ENCODE data around the gene TFPI.
"Not testable (repeated sequence)": the region's sequence is repeated elsewhere in the genome, so short reads cannot be mapped to it uniquely, and the experiment has no call there.

TFPI gene

DNA sequence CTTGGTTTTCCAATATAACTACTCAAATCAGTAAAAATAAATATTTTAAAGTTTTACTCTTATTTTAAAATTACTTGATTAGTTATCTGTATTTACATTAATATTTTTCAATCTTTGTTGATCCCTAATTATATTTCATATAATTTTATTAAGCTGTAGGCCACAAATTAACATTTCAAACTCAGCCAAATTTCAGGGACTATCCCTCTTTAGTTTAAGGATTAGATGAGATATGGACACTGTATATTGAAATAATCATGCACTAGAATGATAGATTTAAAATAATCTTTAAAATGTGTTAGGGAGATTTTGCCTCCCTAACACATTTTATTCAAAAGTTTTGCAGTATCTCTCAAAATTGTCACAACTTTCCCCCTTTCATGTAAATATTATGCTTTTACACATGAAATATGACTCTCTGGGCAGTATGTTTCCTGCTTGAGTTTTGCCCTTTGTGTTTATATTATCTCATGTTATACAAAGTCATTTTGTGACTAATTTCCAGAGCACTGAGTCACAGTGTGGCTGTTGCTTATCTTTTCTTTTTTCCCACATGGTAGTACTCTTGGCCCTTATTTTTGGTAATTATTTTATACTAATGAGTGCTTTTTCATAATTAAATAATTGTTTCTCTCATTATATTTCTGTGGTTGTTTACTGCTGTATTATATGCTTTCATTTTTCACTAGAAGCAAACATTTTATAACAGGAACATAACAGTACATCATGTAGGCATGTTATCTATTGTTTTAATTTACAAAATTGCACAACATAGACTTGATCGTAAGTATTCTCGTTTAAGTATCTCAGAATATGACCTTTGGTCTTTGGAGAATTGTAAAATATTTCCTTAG lies 1.2 kb downstream of the TFPI start:
- DNase-seq: peak in 1 of 2 experiments; percentile 76

DNA sequence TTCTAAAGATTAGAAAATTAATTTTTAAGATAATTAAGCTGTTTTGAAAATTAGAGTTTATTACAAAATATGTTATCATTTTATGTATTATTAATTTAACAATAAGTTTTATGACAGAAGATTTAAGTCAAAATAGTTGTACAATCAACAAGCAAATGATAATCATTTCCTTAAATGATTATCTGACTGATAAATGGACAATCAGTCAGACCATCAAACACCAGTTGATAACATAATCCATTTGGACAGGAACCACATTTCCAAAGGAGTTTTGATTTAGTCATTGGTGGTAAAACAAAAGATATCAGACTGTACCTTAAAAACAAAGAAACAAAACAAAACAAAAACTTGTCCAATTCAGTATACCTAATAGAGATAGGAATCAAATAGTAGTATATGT lies 1.9 kb downstream of the TFPI start:
- no peak for DNase-seq

DNA sequence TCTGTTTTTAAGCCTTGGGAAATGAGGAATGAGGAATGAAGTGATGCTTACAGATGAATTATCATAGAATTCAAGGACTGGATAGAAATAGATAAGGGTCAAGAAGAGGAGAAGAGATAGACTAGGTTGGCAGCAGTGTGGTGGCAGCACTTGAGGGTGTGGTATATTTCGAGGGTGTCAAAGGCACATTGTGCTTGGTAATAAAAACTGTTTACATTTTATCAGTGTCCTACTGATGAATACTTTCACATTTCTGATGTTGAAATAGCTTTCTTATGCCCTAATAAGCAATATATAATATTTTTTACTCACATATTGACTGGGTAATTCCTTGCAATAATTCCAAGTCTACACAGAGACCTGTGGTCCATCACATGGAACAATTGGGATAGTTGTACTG lies 3.4 kb downstream of the TFPI start:
- no peak for DNase-seq

DNA sequence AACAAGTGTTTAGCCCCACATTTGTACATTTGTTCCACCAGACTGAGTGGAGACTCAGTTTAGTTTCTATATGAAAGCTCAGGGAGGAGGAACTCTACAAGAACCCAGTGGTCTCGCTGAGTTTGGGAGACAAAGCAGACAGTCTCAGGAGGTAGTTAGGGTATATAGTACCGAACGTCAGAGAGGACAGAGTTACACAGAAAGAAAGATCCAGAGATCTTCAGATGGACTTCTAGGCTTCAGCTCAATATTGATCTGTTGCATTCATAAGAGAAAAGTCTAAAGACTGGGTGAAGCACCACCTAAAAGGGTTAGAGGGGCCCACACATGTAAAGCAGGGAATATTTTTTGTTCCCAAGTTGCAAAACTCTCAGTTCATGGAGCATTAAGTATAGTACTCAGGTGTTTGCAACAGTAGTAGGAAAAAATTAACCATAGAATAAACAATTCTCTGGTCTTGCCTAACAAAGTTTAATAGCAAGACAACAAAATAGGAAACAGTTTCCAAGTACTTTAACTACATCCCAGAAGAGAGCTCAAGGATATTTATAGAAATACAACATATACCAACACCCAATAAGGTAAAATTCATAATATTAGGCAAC lies 4.2 kb downstream of the TFPI start:
- no peak for DNase-seq

DNA sequence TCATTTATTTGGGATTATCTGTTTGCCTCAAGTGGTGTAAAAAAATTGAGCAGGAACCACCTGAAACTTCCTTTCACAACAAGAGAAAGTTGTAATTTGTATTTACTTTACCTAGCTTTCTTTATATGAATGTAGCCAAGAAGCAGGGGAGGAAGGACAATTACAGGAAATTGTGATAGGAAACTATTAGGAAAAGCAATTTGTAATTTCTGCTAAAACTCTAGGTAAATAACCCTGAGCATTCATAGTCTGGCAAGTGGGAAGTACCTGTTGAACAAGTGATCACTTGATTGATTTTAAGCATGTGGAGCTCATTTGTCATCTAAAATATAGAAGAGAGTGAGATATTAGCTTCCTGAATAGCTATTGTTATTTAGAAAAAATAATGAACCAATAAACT lies 5.0 kb downstream of the TFPI start:
- DNase-seq: peak in 1 of 2 experiments; percentile 26

DNA sequence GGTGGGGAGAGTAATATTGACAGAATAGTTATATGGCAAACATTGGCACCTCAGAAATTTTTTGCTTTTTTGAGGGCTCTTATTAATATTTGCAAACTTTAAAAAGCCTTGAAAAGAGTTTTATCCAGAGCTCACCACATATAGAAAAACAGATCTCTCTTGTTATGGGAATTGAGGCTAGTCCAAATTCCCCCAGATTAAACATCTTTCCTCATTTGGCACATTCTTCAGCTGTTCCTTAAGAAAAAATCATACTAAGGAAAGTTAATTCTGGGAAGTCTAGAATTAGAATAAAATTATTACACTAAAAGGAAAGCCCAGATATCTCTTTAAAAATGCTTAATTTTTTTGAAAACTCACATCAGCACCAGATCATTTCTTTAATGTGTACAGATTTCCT lies 5.6 kb downstream of the TFPI start:
- no peak for DNase-seq

DNA sequence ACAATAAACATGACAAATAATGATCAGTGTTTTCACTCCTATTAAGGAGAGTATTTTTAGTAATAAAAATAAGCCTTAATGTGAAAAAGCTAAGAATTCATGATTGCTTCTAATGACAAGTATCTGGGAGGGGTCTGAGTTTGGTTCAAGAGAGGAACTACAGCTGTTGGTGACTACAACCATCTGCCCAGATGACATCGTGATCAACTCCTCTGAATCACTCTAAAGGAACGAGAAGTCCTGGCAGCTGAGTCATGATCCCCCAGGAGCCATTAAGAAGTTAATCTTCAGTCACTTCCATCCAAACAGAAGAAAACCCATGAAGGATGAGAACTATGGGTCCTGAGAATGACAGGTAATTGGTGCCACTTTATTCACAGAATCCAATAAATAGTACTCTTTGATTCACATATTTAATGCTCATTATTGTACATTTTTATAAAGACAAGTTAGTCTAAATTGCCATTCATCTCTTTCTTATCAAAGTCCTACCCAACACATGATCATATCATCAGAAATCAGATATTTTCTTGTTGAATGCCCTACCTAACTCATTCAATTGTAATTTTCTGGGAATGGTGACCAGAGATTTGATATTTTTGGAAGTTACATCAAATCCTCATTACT lies 6.8 kb downstream of the TFPI start:
- peak; percentile 90 to 97 for DNase-seq

DNA sequence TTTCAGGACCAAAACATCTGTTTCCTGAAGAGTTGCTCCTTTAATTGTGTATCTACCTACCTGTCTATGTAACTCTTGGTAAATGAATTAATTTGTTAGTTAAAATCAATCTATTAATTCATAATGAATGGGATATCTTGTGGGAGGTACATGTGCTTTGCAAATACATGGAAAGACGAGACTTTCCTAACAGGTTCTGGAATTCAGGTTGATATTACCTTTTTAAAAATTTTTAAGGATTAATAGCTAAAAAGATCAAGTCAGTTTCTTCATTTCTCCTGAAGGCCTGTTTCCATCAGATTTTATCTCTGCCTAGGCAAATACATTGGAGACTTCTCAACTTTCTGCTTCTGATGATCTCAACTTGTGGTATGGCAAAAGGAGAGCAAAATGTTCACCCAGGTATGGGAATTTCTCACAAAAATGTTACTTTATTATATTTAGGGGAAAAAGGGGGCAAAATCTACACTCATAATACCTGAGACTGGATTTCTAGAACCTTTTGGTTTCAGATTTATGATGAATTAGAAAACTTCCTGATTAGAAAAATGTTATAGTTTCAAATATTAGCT lies 7.4 kb downstream of the TFPI start:
- peak in 1 of 2 experiments; percentile 36 for DNase-seq

DNA sequence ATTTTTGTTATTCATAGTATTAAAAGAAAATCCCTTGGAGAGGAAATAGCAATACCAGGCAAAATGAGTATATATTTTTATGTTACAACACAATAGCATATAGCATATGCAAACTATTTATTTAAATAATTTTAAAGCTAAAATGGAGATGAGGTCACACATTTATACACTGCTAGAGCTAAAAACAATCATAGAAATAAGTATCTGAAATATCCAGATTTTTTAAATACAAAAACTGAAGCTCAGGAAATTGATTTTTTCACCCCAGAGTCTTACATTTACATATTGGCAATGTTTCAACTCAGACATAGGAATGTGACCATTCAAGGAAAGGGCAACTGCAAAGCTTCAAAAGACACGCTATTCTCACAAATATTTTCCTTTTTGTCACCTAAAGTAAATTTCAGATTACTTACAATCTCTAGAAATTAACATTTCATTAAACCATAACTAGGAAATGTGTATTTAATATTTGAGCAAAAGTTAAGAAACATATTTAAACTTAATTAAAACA lies 8.9 kb downstream of the TFPI start:
- peak in 1 of 2 experiments; percentile 28 for DNase-seq

DNA sequence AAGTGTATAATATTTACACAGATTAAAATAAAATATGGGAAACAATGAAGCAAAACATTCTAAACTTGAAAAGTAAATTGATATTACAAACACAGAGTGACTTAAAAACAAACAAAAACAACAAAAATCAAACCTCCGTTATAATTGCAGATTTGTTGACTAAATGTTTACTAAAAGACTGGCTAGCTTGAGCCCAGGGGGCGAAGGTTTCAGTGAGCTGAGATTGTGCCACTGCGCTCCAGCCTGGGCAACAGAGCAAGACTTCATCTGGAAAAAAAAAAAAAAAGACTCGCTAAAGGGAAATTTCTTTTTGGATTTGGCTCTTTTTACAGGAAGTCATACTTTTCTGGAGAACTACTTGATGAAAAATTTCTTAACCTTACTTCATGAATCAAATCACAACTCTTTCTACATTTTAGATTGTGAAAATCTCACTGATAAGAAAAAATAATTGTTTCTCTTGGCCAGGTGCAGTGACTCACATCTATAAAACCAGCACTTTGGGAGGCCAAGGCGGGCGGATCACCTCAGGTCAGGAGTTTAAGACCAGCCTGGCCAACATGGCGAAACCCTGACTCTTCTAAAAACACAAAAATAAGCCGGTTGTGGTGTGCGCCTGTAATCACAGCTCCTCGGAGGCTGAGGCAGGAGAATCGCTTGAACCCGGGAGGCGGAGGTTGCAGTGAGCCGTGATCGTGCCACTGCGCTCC lies 9.7 kb downstream of the TFPI start:
- no peak for DNase-seq

DNA sequence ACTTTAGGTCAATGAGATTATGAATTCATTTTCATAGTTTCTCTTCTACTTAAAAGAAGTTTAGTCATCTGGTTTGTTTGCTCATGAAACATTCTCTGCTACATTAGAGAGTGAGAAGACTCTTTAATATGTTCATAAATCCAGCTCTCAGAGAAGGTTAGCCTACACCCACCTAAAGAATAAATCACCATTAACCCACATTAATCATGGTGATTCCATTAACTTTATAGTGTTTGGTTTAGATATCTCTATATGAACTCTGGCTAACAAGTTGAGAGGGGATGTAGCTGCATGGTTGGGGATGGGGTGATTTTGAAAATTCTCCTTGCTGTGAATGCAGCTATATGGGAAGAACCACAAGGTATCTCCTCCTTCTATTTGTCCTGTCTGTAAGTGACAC lies 10.7 kb downstream of the TFPI start:
- DNase-seq: no peak

DNA sequence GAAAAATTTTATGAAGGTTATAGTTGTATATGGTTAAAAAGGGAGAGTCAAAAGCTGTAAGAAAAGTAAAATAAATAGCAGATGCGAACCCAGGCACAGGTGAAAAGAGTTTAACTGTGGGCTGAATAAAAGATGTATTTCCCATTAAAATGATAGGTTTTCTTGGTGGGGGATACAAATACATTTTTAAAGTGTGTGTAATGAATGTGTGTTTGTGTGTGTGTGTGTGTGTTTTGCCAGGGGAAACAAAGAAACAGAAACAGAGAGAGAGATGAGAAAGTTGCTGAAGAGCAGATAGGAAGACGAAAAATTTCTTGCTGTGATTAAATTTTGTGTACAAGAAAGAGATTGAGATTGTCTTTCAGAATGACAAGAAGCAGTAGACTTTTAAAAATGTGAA lies 12.1 kb downstream of the TFPI start:
- peak in 1 of 2 experiments; percentile 55 for DNase-seq

DNA sequence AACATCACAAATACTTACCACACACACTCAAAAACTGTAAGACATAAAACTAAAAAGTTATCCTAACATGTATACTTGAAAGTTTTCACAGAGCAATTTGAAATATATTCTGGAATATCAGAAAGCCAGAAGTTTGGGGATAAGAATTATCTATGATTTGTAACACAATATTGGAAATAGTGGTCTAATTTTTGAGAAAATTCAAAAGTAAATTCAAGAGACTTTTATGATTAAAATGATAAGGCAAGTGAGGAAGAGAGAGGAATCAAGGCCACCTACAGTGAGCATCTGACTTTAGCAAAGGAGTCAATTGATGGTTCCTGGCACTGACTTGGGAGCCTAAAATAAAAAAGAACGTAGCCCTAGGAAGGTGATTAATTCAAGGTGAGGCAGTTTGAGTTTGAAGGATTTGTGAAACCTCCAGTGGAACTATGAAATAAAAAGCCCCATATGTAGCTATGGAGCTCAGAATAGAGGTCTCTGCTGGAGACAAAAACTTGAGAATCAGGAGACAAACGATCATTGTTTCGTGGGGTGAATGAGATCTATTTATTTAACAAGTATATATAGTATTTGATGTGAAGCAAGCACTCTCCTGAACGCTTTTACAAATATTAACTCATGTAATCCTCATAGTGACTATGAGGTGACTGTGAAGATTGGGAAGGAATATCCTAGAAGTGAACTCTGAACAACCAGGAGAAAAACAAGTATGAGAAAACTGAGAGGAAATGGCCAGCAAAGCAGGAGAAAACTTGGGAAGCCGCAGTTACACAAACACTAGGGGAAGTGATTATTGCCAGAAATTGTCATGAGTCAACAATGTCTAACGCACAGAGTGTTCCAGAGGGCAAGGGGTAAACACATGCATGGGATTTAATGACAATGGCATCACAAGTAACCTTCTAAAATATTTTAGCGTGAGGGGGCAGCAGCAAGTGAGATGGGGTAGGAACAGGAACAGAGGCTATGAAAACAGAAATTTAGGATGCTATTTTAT lies 12.8 kb downstream of the TFPI start:
- peak; percentile 70 to 94 for DNase-seq

DNA sequence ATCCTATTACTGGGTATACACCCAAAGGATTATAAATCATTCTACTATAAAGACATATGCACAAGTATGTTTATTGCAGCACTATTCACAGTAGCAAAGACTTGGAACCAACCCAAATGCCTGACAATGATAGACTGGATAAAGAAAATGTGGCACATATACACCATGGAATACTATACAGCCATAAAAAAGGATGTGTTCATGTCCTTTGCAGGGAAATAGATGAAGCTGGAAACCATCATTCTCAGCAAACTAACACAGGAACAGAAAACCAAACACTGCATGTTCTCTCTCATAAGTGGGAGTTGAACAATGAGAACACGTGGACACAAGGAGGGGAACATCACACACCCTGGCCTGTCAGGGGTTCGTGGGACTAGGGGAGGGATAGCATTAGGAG lies 16.0 kb downstream of the TFPI start:
- DNase-seq: not testable (repeated sequence)

DNA sequence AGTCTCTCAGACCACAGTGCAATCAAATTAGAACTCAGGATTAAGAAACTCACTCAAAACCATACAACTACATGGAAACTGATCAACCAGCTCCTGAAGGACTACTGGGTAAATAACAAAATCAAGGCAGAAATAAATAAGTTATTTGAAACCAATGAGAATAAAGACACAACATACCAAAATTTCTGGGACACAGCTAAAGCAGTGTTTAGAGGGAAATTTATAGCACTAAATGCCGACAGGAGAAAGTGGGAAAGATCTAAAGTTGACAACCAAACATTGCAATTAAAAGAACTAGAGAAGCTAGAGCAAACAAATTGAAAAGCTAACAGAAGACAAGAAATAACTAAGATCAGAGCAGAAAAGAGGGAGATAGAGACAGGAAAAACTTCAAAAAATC lies 18.9 kb downstream of the TFPI start:
- DNase-seq: not testable (repeated sequence)

DNA sequence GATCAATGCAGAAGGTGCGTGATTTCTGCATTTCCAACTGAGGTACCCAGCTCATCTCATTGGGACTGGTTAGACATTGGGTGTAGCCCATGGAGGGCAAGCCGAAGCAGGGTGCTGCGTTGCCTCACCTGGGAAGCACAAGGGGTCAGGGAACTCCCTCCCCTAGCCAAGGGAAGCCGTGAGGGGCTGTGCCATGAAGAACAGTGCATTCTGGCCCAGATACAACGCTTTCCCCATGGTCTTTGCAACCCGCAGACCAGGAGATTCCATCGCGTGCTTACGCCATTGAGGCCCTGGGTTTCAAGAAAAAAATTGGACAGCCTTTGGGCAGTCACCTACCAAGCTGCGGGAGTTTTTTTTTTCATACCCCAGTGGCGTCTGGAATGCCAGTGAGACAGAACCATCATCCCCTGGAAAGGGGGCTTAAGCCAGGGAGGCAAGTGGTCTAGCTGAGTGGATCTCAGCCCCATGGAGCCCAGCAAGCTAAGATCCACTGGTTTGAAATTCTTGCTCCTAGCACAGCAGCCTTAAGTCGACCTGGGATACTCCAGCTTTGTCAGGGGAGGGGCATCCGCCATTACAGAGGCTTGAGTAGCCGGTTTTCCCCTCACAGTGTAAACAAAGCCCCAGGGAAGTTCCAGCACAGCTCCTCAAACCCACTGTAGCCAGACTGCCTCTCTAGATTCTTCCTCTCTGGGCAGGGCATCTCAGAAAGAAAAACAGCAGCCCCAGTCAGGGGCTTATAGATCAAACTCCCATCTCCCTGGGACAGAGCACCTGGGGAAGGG lies 21.7 kb downstream of the TFPI start:
- DNase-seq: no peak

DNA sequence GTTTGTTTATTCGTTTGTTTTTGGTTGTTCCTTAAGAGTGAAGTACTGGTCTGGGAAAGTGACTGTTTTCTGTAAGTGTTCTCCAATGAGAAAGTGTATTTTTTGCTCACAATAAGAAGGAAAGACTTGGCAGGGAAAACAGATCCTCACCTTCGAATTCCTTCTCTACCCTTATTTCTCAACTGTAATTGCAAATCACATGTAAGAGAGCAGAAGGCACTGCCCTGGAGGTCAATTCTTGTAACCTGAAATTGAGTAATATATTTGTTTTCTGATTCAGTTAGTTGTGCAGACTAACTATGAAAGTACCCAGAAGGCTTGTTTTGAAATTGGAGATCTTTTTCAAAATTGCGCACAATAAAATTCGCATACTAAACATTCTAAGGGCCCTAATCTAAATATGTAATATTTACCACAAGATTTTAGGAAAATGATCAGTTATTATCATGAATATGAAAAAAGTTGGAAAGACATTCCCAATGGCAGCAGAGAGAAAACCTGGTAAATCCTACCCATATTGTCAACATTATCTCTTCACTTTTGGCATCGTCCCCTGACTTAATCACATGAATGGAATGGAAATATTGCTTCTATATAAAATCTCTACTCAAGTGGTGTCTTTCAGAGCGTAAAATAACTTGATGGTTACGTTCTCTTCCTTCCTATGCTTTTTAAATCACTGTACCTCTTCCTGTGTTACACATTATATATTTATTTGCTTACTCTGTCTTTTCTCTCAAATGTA lies 24.1 kb downstream of the TFPI start:
- DNase-seq: no peak

DNA sequence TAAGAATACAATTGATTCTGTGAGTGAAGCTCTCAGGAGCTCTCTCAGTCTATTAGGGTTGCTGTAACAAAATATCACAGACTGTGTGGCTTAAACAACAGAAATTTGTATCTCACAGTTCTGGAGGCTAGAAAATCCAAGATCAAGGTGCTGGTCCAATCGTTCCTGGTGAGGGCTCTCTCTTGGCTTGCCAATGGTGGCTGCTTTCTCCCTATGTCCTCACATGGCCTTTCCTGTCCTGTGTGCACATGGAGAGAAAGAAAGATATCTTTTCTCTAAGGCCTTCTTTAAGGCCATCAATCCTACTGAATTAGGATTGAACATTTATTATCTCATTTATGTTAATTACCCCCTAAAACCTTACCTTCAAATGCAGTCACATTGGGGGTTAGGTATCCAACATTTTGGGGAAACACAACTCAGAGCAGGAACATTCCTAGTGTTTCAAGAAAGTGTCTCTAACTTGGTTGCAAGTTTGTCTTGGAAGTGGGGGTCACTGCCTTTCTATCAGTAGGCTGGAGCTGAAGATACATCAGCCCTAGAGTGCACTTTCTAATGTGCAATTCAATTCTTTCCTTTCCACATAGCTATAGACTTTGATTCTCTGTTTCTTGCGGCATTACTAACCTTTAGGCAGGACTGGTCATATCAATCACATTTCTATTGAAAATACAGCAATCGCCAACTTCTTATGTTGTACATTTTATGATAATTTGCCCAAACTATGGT lies 24.8 kb downstream of the TFPI start:
- DNase-seq: no peak

DNA sequence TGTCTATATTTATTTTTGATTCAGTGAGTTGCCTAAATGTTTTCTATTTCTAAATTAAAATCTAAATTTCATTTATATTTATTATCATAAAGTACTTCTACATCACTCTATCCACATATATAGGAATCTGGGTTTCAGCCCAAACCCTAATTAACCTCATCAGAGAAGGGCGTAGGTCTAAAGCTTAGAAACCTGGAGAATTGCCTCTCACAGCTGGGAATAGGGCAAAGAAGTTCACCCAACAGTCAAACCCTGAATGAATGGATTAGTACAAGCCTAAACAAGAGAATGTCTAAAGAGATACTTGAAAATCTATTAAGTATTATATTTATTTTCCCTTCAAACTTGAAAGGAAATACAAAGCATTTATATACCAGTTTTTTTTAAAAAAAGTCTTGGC lies 26.2 kb downstream of the TFPI start:
- no peak for DNase-seq
